HG03060 (cell line): Measurements from ENCODE around the gene TIE1.

Experiments
- ATAC-seq: cut with Tn5 transposase; IDR thresholded peaks from one replicate; pipeline ENCODE4 v1.9.1; 2021; ENCODE audit warnings: low read depth, moderate number of reproducible peaks; ENCODE audit not compliant: unreplicated experiment

Gene TIE1

DNA sequence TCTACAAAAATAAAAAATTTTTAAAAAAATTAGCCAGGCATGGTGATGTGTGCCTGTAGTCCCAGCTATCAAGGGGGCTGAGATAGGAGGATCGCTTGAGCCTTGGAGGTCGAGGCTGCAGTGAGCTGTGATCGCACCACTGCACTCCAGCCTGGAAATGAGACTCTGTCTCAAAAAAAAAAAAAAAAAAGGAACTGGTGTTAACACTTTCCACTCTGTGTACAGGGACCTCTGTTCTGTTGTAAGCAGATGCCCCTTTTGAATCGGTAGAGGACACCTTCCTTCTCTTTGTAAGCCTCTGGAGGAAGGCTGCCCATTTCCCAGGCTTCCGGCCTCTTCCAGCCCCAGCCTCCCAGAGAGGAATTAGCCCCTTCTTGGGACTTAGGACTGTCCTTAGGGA, 8.1 kb upstream of the TIE1 start:
- ATAC-seq = no peak

DNA sequence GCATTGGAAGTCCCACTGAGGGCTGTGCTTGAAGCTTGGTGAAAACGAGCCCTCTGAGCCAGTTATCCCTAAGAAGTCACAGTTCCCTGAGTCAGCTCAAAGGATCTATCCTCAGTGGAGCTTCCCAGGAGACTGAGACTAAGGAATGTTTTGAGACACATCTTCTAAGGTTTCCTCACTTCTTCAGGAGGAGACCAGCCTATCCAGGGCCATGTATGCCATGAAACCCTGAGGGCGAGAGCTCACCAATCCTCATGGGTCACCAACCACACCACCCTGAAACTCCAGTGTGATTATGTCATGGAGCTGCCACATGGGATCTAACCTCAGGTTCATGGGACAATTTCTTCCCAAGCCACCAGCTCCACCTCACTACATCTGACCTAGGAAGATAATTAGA, 7.6 kb upstream of the TIE1 start:
- no peak for ATAC-seq

DNA sequence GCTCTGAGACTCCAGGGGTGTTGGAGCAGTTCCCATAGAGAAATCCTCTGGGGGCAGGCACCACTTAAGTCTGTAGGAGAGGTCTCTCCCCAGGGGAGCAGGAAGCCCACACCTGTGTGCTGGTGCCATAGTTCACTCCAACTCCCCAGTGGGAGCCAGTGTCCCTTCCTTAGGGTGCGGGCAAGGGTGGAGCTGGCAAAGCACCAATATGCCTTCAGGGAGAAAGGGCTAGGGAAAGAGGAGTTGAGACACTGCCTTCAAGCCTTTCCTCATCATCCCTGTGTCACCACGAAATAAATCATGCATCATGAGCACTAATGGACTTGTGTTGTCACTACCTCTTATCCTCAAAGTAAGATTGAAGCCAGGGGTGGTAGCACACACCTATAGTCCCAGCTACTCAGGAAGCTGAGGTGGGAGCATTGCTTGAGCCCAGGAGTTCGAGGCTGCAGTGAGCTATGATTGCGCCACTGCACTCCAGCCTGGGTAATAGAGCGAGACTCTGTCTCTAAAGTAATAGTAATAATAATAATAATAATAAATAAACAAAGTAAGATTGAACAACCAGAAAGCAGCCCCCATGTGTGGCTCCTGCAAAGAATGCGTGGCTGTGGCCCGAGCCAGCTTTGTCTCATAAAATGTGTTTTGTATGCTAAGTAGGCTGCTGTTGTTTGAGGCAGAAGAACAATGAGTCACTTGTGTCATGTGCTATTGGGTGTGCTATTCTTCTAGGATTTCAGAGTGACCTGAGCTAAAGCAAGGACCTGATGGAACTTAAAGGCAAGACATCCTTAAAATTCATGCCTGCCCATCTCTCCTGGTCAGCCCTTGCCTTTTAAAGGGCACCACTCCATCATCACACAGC, 6.7 kb upstream of the TIE1 start:
- ATAC-seq = no peak

DNA sequence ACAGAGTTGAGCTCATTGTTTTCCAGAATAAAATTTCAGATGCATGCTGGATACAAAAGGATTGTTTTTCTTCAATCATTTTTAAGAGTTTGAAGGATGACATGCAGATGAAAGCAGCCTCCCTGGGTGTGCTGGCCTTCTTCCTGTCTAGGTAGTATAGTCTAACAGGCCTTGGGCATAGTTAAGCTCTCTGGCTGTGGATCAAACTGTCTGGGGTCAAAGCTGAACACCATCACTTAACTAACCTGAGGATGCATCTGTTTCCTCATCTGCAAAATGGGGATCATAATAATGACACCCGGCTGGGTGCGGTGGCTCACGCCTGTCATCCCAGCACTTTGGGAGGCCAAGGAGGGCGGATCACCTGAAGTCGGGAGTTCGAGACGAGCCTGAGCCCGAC, 6.0 kb upstream of the TIE1 start:
- ATAC-seq = no peak

DNA sequence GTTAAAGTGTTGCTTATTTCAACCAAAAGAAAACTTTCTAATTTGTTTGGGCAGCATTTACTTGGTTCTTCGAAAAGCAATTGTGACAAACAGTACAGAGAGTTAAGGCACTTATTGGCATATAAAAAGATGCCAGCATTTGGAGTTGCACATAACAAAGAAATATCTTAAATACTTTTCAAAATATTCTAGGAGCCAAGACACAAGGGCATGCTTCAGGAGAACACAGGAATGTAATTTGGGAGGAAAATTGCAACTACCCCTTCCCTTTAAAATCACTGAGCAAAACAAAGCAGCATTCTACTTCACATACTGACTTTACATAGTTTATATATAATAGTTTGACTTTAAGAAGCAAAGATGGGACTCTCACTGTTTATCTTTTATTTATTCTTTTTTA, 4.6 kb upstream of the TIE1 start:
- no peak for ATAC-seq

DNA sequence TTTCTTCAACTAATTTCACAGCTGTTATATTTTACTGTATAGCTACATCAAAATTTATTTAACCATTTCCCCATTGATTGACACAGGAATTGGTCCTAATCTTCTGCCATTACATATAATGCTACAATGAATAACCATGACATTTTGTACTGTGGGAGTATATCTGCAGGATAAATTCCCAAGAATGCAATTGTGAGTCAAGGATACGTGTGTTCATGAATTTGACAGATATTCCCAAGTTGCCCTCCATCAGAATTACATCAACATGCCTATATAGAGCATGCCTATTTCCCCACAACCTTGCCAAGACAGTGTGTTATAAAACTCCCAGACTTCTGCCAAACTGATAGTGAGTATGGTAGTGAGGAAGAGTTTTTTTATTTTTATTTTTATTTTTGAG, 2.7 kb upstream of the TIE1 start:
- ATAC-seq = no peak

DNA sequence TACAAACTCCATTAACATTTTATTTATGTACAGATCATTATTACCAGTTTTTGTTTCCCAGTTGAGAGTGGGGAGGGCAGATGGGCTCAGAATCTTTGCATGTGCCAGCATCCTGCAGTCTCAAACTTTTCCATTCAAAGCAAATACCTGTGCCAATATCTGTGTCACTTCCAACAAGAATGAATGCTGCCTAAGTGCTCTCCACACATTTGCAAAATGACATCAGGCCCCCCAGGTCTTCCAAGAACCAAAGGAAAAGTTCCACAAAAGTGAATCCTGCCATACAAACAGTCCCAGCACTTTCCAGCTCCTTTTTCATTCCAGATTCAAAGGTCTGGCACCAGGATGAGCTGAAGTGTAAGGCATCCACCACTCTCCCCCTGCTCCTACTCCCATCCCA, 1.7 kb upstream of the TIE1 start:
- no peak for ATAC-seq

DNA sequence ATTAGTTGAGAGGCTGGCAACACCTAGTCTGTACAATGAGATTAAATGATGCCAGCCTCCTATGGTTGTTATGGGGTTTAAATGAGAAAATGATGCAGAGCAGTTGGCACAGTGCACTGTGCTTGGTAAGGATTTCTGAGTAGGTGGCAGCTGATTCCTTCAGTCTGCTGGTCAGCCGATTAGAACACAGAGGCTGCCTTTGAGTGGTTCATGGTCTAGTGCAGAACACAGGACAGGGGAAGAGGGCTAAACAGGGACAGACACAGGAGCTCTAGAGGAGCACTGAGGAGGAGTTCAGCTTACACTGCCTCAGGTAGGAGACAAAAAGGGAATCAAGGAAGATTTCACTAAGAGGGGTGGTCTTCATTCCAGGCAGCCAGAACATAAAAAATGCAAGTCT, 1.4 kb downstream of the TIE1 start:
- ATAC-seq = no peak

DNA sequence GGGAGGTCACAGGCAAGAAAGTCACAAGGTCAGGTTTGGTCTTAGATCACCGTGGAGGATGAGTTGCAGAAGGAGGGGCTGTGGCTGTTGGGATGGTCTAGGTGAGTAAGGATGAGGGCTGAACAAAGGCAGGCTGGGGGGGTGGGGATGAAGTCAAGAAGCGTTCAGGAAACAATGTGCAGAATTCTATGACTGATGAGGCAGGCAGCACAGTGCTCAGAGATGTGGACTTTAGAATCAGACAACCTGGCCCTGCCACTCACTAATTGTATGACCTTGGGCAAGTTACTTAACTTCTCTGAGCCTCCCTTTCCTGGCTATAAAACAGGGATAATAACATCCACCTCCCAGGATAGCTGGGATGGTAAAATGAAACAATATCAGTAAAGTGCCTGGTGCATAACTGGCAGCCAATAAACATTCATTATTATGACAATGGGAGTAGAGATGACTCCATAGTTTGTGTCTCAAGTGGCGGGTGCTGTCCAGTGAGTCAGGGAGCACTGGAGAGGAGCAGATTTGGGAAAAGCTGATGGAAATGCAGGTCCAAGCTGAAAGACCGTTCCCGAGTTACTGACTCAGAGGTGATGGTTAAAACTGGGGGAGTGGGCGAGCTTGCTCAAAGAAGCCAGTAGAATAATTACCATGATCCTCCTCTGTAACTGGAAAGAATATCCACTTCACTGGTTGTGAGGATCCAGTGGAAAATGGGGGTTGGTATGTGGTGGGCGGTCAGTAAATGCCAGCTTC, 2.1 kb downstream of the TIE1 start:
- ATAC-seq = no peak

DNA sequence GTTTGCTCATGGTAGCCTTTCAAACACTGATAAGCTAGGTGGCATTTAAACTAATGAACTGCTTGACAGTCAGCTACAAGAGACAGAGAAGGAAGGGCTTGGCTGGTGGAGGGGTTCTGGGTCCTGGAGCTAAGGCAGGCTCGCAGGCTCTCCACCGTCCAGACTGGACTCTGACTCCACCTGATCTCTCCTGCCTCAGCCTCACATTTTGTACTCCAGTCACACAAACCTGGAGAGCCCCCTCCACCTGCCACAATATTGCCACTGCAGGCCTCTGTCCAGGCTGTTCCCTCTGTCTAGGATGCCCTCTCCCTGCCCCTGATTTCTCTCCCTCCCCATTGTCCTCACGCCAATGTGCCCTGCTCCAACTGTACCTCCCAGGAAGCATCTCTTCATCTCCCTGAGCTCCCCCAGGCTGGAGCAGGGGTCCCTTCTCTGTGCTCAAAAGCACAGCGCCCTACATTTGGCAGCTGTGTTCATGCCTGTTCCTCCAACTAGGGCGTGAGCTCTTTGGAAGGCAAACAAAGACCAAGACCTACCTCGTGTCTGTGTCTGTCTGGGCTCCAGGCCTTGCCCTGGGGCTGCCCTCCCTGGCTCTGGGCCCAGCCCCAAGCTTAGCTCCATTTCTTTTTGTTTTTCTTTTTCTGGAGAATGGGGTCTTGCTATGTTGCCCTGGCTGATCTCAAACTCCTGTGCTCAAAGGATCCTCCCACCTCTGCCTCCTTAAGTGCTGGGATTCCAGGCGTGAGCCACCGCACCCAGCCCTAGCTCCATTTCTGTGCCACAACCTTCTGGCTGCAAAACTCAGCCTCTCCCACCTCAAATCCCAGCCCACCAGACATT, 2.9 kb downstream of the TIE1 start:
- ATAC-seq = no peak

DNA sequence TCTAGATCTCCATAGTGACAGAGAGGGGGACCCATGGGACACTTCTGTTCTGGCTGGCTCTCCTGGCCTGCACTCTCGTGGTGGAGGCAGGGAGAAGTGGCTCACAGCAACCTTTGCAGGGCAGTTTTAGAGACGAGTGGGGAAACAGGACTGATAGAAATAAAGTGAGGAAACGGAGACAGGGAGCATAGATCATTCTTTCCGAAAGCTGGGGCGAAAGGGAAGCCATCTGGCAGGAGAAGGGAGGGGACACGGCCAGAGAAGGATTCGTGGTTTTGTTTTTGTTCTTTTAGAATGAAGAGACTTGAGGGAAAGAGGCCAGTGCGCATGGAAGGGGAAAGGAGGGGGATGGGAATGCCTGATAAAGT, 3.5 kb downstream of the TIE1 start:
- no peak for ATAC-seq

DNA sequence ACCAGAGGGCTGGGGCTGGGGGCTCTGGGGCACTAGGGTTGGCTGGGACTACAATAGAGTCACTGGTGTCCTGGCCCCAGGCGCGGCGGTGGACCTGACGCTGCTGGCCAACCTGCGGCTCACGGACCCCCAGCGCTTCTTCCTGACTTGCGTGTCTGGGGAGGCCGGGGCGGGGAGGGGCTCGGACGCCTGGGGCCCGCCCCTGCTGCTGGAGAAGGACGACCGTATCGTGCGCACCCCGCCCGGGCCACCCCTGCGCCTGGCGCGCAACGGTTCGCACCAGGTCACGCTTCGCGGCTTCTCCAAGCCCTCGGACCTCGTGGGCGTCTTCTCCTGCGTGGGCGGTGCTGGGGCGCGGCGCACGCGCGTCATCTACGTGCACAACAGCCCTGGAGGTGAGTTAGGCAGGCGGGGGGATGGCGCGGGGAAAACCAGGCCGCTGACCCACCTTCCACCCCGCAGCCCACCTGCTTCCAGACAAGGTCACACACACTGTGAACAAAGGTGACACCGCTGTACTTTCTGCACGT, 4.1 kb downstream of the TIE1 start:
- no peak for ATAC-seq

DNA sequence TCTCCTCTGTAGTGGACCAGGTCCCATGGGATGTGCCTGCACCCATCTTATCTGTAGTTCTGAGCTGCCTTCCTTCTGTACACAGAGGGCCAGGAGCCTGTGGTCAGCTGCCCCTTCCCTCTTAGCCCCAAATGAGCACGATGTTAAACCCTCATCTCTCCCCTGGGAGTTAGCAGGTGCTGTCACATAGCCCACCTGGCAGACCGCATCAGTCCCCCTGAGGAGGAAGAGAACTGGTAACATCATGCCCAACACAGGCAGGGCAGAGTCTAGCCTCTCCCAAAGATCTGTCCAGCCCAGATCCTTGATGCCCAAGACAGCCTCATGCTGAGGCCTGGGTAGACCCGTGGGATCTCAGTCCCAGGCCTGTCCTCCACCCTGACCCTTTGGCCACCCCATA, 4.7 kb downstream of the TIE1 start:
- no peak for ATAC-seq

DNA sequence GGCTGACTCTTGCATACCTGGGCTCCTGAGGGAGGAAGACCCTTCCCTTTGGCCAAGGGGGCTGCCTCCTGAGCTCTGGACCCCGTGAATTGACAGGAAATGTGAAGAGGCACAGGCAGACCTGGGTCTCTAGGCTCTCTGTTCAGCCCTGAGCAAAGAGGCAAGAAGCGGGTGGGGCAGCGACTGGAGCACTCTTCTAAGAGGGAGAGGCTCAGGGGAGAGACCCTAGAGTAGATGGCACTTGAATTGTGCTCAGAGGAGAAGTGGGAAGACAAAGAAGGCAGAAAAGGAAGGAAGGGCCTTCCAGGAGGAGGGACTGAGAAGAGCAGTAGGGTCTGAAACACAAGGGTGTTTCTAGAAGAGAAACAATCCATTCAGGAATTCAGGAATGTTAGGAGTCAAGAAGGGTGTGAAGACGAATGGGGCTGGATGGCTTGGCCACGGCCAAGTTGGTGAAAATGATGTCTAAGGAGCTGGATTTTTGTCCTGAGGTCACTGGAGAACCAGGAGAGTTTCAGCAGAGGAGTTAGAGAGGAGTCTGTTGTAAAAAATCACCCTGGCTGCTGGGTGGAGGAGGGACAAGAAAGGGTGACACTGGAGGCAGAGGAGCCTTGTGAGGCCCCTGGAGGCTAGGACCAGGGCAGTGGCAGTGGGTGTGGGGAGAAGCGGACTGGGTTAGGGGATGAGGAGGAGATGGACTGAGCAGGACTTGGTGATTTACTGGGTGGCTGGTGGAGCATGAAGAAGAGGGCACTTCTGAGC, 5.3 kb downstream of the TIE1 start:
- ATAC-seq = no peak

DNA sequence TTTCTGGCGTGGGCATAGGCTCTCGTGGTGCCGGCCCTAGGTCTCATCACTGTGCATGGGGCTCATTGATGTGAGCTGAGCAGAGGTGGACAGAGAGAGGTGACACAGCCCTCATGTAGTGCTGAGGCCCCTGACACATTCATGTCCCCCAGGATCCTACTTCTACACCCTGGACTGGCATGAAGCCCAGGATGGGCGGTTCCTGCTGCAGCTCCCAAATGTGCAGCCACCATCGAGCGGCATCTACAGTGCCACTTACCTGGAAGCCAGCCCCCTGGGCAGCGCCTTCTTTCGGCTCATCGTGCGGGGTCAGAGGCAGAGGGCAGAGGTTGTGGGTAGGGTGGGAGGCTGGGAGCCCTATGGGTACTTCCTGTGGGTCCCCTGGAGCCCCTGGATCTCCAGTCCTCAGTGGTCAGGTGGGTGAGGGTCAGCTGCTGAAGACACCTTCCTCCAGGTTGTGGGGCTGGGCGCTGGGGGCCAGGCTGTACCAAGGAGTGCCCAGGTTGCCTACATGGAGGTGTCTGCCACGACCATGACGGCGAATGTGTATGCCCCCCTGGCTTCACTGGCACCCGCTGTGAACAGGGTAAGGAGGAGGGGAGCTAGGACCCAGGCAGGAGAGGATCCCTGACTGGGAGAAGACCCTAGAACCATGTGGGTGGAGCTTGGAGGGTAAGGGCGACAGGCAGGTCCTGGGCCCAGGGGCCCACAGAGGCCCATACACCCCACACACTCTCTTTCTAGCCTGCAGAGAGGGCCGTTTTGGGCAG, 6.1 kb downstream of the TIE1 start:
- no peak for ATAC-seq

DNA sequence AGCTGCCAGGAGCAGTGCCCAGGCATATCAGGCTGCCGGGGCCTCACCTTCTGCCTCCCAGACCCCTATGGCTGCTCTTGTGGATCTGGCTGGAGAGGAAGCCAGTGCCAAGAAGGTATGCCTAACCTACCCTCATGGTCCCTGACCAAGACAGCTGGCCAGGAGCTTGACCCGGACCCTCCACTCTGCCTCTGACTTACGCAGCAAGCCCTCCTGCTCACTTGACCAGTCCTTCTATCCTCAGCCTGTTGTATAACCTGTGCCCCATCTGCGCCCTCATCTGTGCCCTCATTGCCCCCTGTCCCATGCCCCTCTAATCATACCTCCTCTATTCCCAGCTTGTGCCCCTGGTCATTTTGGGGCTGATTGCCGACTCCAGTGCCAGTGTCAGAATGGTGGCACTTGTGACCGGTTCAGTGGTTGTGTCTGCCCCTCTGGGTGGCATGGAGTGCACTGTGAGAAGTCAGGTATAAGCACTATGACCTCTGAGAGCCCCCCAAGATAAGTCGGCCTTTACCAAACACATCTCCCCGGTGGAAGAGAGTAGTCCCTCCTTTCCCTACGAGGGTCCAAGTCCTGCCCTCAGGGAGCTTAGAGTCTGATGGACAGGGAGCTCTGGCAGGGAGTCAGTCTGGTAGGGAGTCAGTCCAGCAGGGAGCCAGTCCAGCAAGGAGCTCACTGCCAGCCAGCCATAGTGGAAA, 6.8 kb downstream of the TIE1 start:
- ATAC-seq = no peak

DNA sequence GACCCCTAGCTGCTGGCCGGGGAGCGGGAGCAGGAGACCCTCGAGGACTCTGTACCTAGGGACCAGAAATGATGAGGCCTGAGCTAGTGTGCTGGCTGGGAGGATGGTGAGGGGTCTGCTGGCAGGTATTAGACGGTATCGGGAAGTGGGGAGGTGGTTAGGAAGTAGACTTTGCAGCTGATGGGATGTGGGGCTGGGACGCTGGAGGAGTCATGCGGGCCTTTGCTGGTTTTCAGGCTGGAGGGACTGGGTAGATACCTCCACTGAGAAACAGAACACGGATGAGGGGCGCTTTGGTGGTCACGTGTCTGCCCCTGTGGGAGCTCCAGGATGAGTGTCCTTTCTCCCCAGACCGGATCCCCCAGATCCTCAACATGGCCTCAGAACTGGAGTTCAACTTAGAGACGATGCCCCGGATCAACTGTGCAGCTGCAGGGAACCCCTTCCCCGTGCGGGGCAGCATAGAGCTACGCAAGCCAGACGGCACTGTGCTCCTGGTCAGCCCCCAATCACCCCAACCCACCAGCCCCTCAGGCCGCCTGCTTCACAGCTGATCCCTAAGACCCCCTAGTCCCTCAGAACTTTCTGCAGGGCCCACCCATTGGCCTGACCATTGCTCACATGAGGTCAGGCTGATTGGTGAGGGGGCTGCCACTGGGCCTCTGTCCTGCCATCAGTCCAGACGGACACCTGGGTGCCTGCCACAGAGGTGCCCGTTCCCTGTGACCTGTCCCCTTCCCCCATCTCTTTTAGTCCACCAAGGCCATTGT, 8.0 kb downstream of the TIE1 start:
- ATAC-seq = no peak

DNA sequence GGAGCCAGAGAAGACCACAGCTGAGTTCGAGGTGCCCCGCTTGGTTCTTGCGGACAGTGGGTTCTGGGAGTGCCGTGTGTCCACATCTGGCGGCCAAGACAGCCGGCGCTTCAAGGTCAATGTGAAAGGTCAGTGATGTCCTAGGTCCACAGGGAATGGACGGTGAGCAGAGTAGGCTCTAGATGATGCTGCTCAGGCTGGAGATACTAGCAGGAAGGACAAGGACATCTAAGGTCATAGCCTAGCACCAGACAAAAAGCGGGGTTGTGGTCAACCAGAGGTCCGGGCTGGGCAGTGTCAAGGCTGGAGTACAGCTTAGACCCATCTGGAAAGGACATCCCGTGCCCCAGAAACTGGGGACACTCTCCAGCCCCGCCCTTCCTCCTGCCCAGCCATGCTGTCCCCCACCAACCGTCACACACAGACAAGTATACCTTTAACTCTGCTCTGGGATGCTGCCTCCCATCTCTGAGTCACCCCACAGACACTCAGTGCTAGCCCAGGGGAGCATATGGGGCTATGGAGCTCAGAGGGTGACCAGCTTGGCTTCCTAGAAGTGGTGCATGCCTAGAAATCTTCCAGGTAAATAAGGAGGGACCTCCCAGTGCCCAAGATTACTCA, 8.7 kb downstream of the TIE1 start:
- no peak for ATAC-seq
